Mesodermal cell (in vitro differentiated cells): ENCODE measurements around the gene TUSC2.
A peak's percentile ranks its signal among the peaks of the same experiment; 100 is the strongest.
"Not testable (repeated sequence)": the region's sequence is repeated elsewhere in the genome, so short reads cannot be mapped to it uniquely, and the experiment has no call there.

ENCODE experiments used
- H3K27ac ChIP-seq: 2 replicates; pipeline ENCODE4 v1.7.0; 2013; ENCODE audit warnings: mild to moderate bottlenecking, low read depth, low read length, moderate library complexity; ENCODE audit not compliant: severe bottlenecking
- H3K36me3 ChIP-seq: 2 replicates; pipeline ENCODE4 v1.7.1; 2013; ENCODE audit warnings: mild to moderate bottlenecking, low read length, moderate library complexity; ENCODE audit not compliant: control insufficient read depth, insufficient read depth
- H3K4me1 ChIP-seq: one replicate; pipeline ENCODE4 v1.7.1; 2013; ENCODE audit warnings: mild to moderate bottlenecking, low read length; ENCODE audit not compliant: insufficient read depth, control insufficient read depth, poor library complexity, severe bottlenecking
- H3K4me3 ChIP-seq: 2 replicates; pipeline ENCODE4 v1.7.0; 2013; ENCODE audit warnings: low read length, control low read depth, mild to moderate bottlenecking; ENCODE audit not compliant: insufficient read depth, poor library complexity, severe bottlenecking; ENCODE audit errors: extremely low read depth
- H3K9me3 ChIP-seq: 2 replicates; pipeline ENCODE4 v1.7.1; 2013; ENCODE audit warnings: mild to moderate bottlenecking, low read length, moderate library complexity; ENCODE audit not compliant: control insufficient read depth
- WGBS, 2 experiments: methylation state at CpG; one replicate each; pipeline ENCODE4 v1.1.5; 2013; ENCODE audit warnings: missing lambda C conversion rate in 2 of 2; ENCODE audit not compliant: insufficient coverage in 2 of 2; 5-methylcytosine and 5-hydroxymethylcytosine counted together

Gene TUSC2

GRCh38 chr3:50314816-50315215, 13.2 kb downstream of the TUSC2 start:
- WGBS, 2 experiments, result 93 to 100% methylated on average over 1 to 3 of the region's 4 CpGs
- Histone ChIP-seq H3K4me3 (no peak overlapping the region), H3K4me1 (peaks cover 24% of the 10 kb centered on the region), H3K36me3 (peaks cover 55% of the 10 kb centered on the region), H3K27ac (no peak overlapping the region), H3K9me3 (peaks cover 8% of the 10 kb centered on the region)

GRCh38 chr3:50314342-50314741, 13.7 kb downstream of the TUSC2 start:
- H3K27ac ChIP-seq, result no peak overlapping the region
- peaks cover 22% of the 10 kb centered on the region for H3K4me1 ChIP-seq
- H3K9me3 ChIP-seq, result peaks cover 13% of the 10 kb centered on the region
- peaks cover 50% of the 10 kb centered on the region for H3K36me3 ChIP-seq
- 98 to 100% methylated on average over 2 to 3 of the region's 3 CpGs for WGBS, 2 experiments
- no peak overlapping the region for H3K4me3 ChIP-seq

GRCh38 chr3:50312041-50312440, 16.0 kb downstream of the TUSC2 start:
- 89 to 95% methylated on average over 5 to 10 of the region's 32 CpGs for WGBS, 2 experiments
- peaks cover 27% of the 10 kb centered on the region for H3K36me3 ChIP-seq
- H3K27ac ChIP-seq, H3K4me3 ChIP-seq, H3K4me1 ChIP-seq: not testable (repeated sequence)
- H3K9me3 ChIP-seq, result peaks cover 18% of the 10 kb centered on the region

- Histone ChIP-seq H3K36me3 (no peaks in the 10 kb centered on the region), H3K9me3 (peaks cover 21% of the 10 kb centered on the region), H3K4me3 (no peak overlapping the region), H3K27ac (no peak overlapping the region), H3K4me1 (peaks cover 5% of the 10 kb centered on the region)
Measured at GRCh38 chr3:50304601-50305000, 23.4 kb downstream of the TUSC2 start.

GRCh38 chr3:50303013-50303815, 24.8 kb downstream of the TUSC2 start, which contains the start of gene HYAL1:
HYAL1 (minus strand) TSS chr3:50303574; CDS start chr3:50302956, 618 bp downstream.
- no peak within 1 kb of the TSS for H3K27ac ChIP-seq
- H3K9me3 ChIP-seq, result peaks cover 15% of the 10 kb centered on the region
- H3K36me3 ChIP-seq, result no peaks in the 10 kb centered on the region
- H3K4me3 ChIP-seq, result no peak within 1 kb of the TSS
- 79 to 84% methylated on average over 7 to 12 of the region's 14 CpGs for WGBS, 2 experiments
- peaks cover 5% of the 10 kb centered on the region for H3K4me1 ChIP-seq

- no peak overlapping the region for H3K27ac ChIP-seq
- peaks cover 5% of the 10 kb centered on the region for H3K4me1 ChIP-seq
- H3K4me3 ChIP-seq, result no peak overlapping the region
- no peaks in the 10 kb centered on the region for H3K36me3 ChIP-seq
- H3K9me3 ChIP-seq, result peaks cover 15% of the 10 kb centered on the region
- 94 to 96% methylated on average over 31 to 32 of the region's 32 CpGs for WGBS, 2 experiments
Measured at GRCh38 chr3:50302095-50303012, 25.7 kb downstream of the TUSC2 start.

- Histone ChIP-seq H3K9me3 (peaks cover 3% of the 10 kb centered on the region), H3K36me3 (peaks cover 7% of the 10 kb centered on the region), H3K4me1 (peaks cover 5% of the 10 kb centered on the region), H3K27ac (peak overlapping the region; percentile 78), H3K4me3 (peak overlapping the region; percentile 82)
- 97% methylated on average over 4 to 6 of the region's 6 CpGs for WGBS, 2 experiments
Measured at GRCh38 chr3:50300681-50301254, 27.3 kb downstream of the TUSC2 start.

- Histone ChIP-seq H3K27ac (peak overlapping the region; percentile 78), H3K9me3 (peaks cover 3% of the 10 kb centered on the region), H3K4me3 (peak overlapping the region; percentile 82), H3K4me1 (peaks cover 5% of the 10 kb centered on the region), H3K36me3 (peaks cover 7% of the 10 kb centered on the region)
- 78% methylated on average over 12 of the region's 12 CpGs for WGBS, 2 experiments
Measured at GRCh38 chr3:50299929-50300680, 27.9 kb downstream of the TUSC2 start.

- 5 to 6% methylated on average over 12 of the region's 12 CpGs for WGBS, 2 experiments
- Histone ChIP-seq H3K27ac (peak overlapping the region; percentile 78), H3K9me3 (peaks cover 1% of the 10 kb centered on the region), H3K4me1 (peaks cover 5% of the 10 kb centered on the region), H3K4me3 (peak overlapping the region; percentile 82), H3K36me3 (peaks cover 7% of the 10 kb centered on the region)
Measured at GRCh38 chr3:50299638-50299928, 28.4 kb downstream of the TUSC2 start.
